K562 (cell line): ENCODE data around the gene LYST. TPM values are rescaled to one million over a fixed set of nuclear protein-coding genes. Genes with fewer than 3 reads are reported as not detected.

Experiments used
- ATAC-seq: fragments of 200-7000 bp; cut with Tn5 transposase; 3 replicates; pipeline ENCODE4 v1.9.1; 2020; ENCODE audit warnings: moderate library complexity
- BruUV-seq: library from RNA; stranded (reverse); fragments of 400-500 nt; replicated peaks from 2 replicates; lab custom pipeline; 2021; lab: Mats Ljungman, UMichigan
- CTCF ChIA-PET: fragments of 300-600 bp; formaldehyde crosslinking; extraction: SDS; loops from one replicate; lab custom pipeline; 2021; ENCODE audit warnings: low intra/inter-chr PET ratio; lab: Yijun Ruan, JAX
- POLR2A ChIA-PET: fragments of 300-600, 350-650 bp; sonication (Branson Sonifier 250); formaldehyde crosslinking; extraction: SDS; loops from one replicate; lab custom pipeline; 2021; ENCODE audit warnings: antibody characterized with exemption, inconsistent platforms; lab: Yijun Ruan, JAX
- DNase-seq, 4 experiments: peaks; one replicate each; pipeline versions ENCODE4 v3.0.0 to v3.0.0-alpha.2; 2011 to 2018; ENCODE audit warnings: low spot score in 3 of 4, mixed read lengths in 3 of 4; ENCODE audit errors: extremely low read depth in 1 of 4
- FAIRE-seq: peaks from 2 replicates; lab custom pipeline; 2011; peaks lifted over from hg19 to GRCh38; lab: Jason Lieb, UNC
- H2AFZ ChIP-seq: 2 replicates; pipeline ENCODE4 v1.6.0; 2011; ENCODE audit warnings: low read depth, low read length, control low read depth, inconsistent platforms
- H3K27ac ChIP-seq: fragments of 200-600 bp; 3 replicates; pipeline ENCODE4 v1.8.0; 2011; ENCODE audit warnings: low read depth, mild to moderate bottlenecking, control low read depth, inconsistent platforms, low read length, moderate library complexity, mixed read lengths; ENCODE audit errors: extremely low read depth
- H3K27me3 ChIP-seq, 2 experiments: fragments of 300-600 bp in 1 of 2; 2 replicates in 1 of 2; 3 replicates in 1 of 2; pipeline versions ENCODE4 v1.6.0 to v1.8.0; 2011; ENCODE audit warnings: inconsistent platforms in 2 of 2, low read length in 2 of 2, mild to moderate bottlenecking in 1 of 2, mixed read lengths in 1 of 2, moderate library complexity in 1 of 2; ENCODE audit not compliant: control insufficient read depth in 2 of 2, insufficient read depth in 2 of 2
- H3K36me3 ChIP-seq: fragments of 300-600 bp; 3 replicates; pipeline ENCODE4 v1.8.0; 2011; ENCODE audit warnings: mild to moderate bottlenecking, low read length, inconsistent platforms; ENCODE audit not compliant: control insufficient read depth, insufficient read depth
- H3K4me1 ChIP-seq, 2 experiments: fragments of 200-600 bp in 1 of 2; replicated peaks in 1 of 2; 2 replicates in 1 of 2; 3 replicates in 1 of 2; pipeline versions ENCODE4 v1.5.1 to v1.8.0; 2011; ENCODE audit warnings: inconsistent platforms in 2 of 2, low read length in 2 of 2, mild to moderate bottlenecking in 1 of 2, mixed read lengths in 1 of 2, moderate library complexity in 1 of 2; ENCODE audit not compliant: control insufficient read depth in 2 of 2, insufficient read depth in 2 of 2
- H3K4me2 ChIP-seq: 2 replicates; pipeline ENCODE4 v1.6.1; 2011; ENCODE audit warnings: low read length, control low read depth, inconsistent platforms, mixed read lengths; ENCODE audit not compliant: insufficient read depth
- H3K4me3 ChIP-seq: fragments of 200-600 bp; sonication (generic), shearing (Covaris generic); 2 replicates; pipeline ENCODE4 v1.5.1; 2016; ENCODE audit warnings: control low read depth, inconsistent platforms
- H3K79me2 ChIP-seq: fragments of 200-600 bp; 3 replicates; pipeline ENCODE4 v1.8.0; 2011; ENCODE audit warnings: low read length, inconsistent platforms; ENCODE audit not compliant: control insufficient read depth, insufficient read depth
- H3K9ac ChIP-seq, 2 experiments: 2 replicates each; pipeline versions ENCODE4 v1.6.0 to v1.6.1; 2011; ENCODE audit warnings: low read depth in 2 of 2, low read length in 2 of 2, control low read depth in 1 of 2, inconsistent platforms in 1 of 2, mild to moderate bottlenecking in 1 of 2, mixed read lengths in 1 of 2; ENCODE audit not compliant: insufficient read depth in 1 of 2
- H3K9me1 ChIP-seq: one replicate; pipeline ENCODE4 v1.6.0; 2011; ENCODE audit warnings: inconsistent platforms, mild to moderate bottlenecking, low read length, moderate library complexity; ENCODE audit not compliant: control insufficient read depth, insufficient read depth
- H3K9me3 ChIP-seq: replicated peaks from 2 replicates; pipeline ENCODE4 v1.5.1; 2011; ENCODE audit warnings: low read depth, low read length, inconsistent platforms; ENCODE audit not compliant: control insufficient read depth, insufficient read depth
- H4K20me1 ChIP-seq: replicated peaks from 2 replicates; pipeline ENCODE4 v1.6.1; 2011; ENCODE audit warnings: low read length, inconsistent platforms, mixed read lengths; ENCODE audit not compliant: control insufficient read depth, insufficient read depth
- ARHGAP35 ChIP-seq: fragments of 450-650 bp; IDR thresholded peaks from 2 replicates; pipeline ENCODE4 v1.6.1; 2018; ENCODE audit not compliant: partially characterized antibody
- DIDO1 ChIP-seq: fragments of 450-650 bp; IDR thresholded peaks from 2 replicates; pipeline ENCODE4 v1.6.1; 2016; ENCODE audit warnings: low read depth, missing biosample characterization, missing genetic modification characterization
- E2F3 ChIP-seq: fragments of 250-450 bp; sonication (Bioruptor Pico); IDR thresholded peaks from 2 replicates; pipeline ENCODE4 v1.4.0; 2020; ENCODE audit warnings: mild to moderate bottlenecking
- NFIC ChIP-seq: fragments of 450-650 bp; IDR thresholded peaks from 2 replicates; pipeline ENCODE4 v1.6.1; 2017; ENCODE audit warnings: mild to moderate bottlenecking, inconsistent platforms
- NFIX ChIP-seq: fragments of 250-450 bp; sonication (Bioruptor Pico); IDR thresholded peaks from 2 replicates; pipeline ENCODE4 v1.4.0; 2020; ENCODE audit warnings: low read depth, mild to moderate bottlenecking, moderate library complexity
- SP1 ChIP-seq: sonication (generic); formaldehyde crosslinking; IDR thresholded peaks from 2 replicates; pipeline ENCODE4 v1.8.1; 2022; ENCODE audit warnings: mild to moderate bottlenecking, missing genetic modification reagents
- TRIM28 ChIP-seq: fragments of 450-650 bp; IDR thresholded peaks from 2 replicates; pipeline ENCODE4 v1.6.1; 2017
- TSHZ1 ChIP-seq: fragments of 250-450 bp; sonication (Bioruptor Pico); IDR thresholded peaks from 2 replicates; pipeline ENCODE4 v1.4.0; 2020; ENCODE audit warnings: mild to moderate bottlenecking, moderate library complexity
- ZNF197 ChIP-seq: fragments of 200-800 bp; sonication (Bioruptor generic); IDR thresholded peaks from 2 replicates; pipeline ENCODE4 v1.6.1; 2016; ENCODE audit warnings: low read depth, missing genetic modification characterization, missing compliant biosample characterization
- ZNF24 ChIP-seq: fragments of 450-650 bp; IDR thresholded peaks from 2 replicates; pipeline ENCODE4 v1.6.1; 2016
- WGBS: fragments of 100-300 bp; shearing (Covaris generic); methylation state at CpG from one replicate; pipeline ENCODE4 v1.1.6; 2016; ENCODE audit warnings: low coverage, mixed read lengths; ENCODE audit not compliant: insufficient coverage; ENCODE audit errors: missing lambda C conversion rate; 5-methylcytosine and 5-hydroxymethylcytosine counted together
- in situ Hi-C: fragments of 300-500 bp; cut with MboI; formaldehyde crosslinking; loops from 4 replicates; pipeline ENCODE4 v1.15.0; 2018; ENCODE audit warnings: inconsistent platforms, mixed read lengths
- intact Hi-C: fragments of 100-400 bp; cut with micrococcal nuclease; formaldehyde crosslinking; loops from 2 replicates; pipeline ENCODE4 v1.14.2; 2022
- polyA plus RNA-seq, 8 experiments: library from polyadenylated mRNA; depleted of rRNA in 4 of 8; stranded (reverse) in 5 of 8; unstranded in 3 of 8; fragments of >200 nt; fragmentation: Nextera tagmentation in 2 of 8; fragmentation: Illumina TruSeq in 1 of 8; extraction: Ambion mirVana in 2 of 8; extraction: Trizol in 1 of 8; gene quantifications; 2 replicates each; pipeline versions ENCODE4 v1.2.1 to v1.2.3, GENCODE V29; 2011 to 2014; ENCODE audit warnings: inconsistent platforms in 1 of 8, missing spikeins in 1 of 8
- total RNA-seq, 7 experiments: library from RNA; depleted of rRNA in 6 of 7; stranded (reverse); fragments of >200 nt in 6 of 7; fragmentation: Illumina TruSeq in 2 of 7; extraction: Trizol in 2 of 7; gene quantifications; 2 replicates each; pipeline versions ENCODE4 v1.2.1 to v1.2.3, GENCODE V29; 2011 to 2021; ENCODE audit warnings: low replicate concordance in 1 of 7
- TF ChIP-seq, protein P1 (sequence below): fragments of 450-650 bp; formaldehyde crosslinking; IDR thresholded peaks from 2 replicates; pipeline ENCODE4 v1.4.0; 2020; ENCODE audit warnings: mild to moderate bottlenecking, moderate library complexity
- TF ChIP-seq, protein P2 (sequence below), 2 experiments: fragments of 200-800 bp in 1 of 2; sonication (Bioruptor generic) in 1 of 2; sonication (generic) in 1 of 2; formaldehyde crosslinking in 1 of 2; IDR thresholded peaks in 1 of 2; conservative IDR thresholded peaks in 1 of 2; 2 replicates each; pipeline versions ENCODE4 v1.5.0 to v1.6.1; 2016 to 2020; ENCODE audit warnings: missing compliant biosample characterization in 1 of 2, missing genetic modification characterization in 1 of 2, missing genetic modification reagents in 1 of 2

The LYST gene
- total and polyA plus RNA-seq, 9 of the 15 experiments (the other 6 are each of a cell fraction or from before 2014, with no cell fraction given), result 0.73 to 2.4 (median 1.4) TPM

DNA sequence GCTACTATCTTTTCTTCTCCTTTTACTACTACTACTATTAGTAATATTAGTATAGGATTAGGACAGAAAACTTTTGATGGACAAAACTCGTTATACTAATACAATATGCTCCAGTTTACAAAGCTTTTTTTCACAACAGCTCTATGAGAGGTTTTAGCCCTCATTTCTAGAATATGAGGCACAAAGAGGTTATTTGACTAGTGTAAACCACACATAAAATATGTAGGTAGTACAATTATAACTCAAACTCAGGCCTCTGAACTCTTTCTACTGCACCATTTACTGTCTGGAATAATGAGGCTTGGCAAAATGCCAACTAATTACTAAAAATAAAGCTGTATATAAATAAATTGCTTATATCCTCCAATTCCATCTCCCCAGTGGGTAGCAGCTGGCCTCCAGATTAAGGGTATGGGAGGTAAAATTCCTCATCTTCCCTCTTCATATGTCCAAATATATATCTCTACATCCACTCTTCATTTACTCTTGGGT lies 99.9 kb downstream of the LYST start:
- POLR2A ChIA-PET, result no interaction called here

DNA sequence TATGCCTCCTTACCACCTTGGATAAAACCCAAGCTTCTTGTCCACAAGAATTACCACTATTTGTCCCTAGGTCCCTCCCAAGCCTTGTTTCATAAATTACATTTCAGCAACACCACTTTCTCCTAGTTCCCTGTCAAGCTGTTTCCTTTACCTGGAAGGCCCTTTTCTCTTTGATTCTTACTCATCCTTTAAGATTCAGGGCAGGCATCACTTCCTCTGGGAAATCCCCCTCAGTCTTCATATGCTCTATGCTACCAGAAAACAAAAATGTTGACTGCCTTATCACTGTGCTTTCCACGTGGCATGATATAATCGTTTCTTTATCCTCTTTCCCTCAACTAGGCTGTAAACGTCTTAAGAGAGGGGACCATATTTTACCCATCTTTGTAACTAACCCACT lies 102.7 kb downstream of the LYST start:
- H3K79me2 ChIP-seq, result no peaks in the 10 kb centered on the region
- peaks cover 0 to 3% of the 10 kb centered on the region in 2 experiments; a peak in 3 of 5 replicates for H3K27me3 ChIP-seq
- no peak overlapping the region for H2AFZ ChIP-seq
- ATAC-seq (no peak), FAIRE-seq (no peak), DNase-seq (no peak)
- no TSS peak for BruUV-seq
- H3K9me3 ChIP-seq, result no peaks in the 10 kb centered on the region
- H3K4me3 ChIP-seq, result no peak overlapping the region
- 0% methylated on average over 3 of the region's 3 CpGs for WGBS
- ChIA-PET CTCF (no interaction called here), POLR2A (no interaction called here)
- no peaks in the 10 kb centered on the region for H3K9me1 ChIP-seq
- H3K36me3 ChIP-seq, result no peaks in the 10 kb centered on the region
- H4K20me1 ChIP-seq, result no peaks in the 10 kb centered on the region
- H3K9ac ChIP-seq, result no peak overlapping the region
- intact Hi-C loops, result no loop called here
- H3K27ac ChIP-seq, result no peak overlapping the region
- H3K4me2 ChIP-seq, result no peak overlapping the region
- H3K4me1 ChIP-seq, result no peaks in the 10 kb centered on the region
- in situ Hi-C loops, result no loop called here
- TF ChIP-seq, protein P1, sequence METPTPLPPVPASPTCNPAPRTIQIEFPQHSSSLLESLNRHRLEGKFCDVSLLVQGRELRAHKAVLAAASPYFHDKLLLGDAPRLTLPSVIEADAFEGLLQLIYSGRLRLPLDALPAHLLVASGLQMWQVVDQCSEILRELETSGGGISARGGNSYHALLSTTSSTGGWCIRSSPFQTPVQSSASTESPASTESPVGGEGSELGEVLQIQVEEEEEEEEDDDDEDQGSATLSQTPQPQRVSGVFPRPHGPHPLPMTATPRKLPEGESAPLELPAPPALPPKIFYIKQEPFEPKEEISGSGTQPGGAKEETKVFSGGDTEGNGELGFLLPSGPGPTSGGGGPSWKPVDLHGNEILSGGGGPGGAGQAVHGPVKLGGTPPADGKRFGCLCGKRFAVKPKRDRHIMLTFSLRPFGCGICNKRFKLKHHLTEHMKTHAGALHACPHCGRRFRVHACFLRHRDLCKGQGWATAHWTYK (CRISPR knock-in tag), result no peak
- no peak for TF ChIP-seq DIDO1 (tag)
- no peak for TF ChIP-seq E2F3 (CRISPR knock-in tag)
- TF ChIP-seq ZNF197, result no peak
- TF ChIP-seq TSHZ1 (CRISPR knock-in tag), result no peak
- TF ChIP-seq, protein P2, sequence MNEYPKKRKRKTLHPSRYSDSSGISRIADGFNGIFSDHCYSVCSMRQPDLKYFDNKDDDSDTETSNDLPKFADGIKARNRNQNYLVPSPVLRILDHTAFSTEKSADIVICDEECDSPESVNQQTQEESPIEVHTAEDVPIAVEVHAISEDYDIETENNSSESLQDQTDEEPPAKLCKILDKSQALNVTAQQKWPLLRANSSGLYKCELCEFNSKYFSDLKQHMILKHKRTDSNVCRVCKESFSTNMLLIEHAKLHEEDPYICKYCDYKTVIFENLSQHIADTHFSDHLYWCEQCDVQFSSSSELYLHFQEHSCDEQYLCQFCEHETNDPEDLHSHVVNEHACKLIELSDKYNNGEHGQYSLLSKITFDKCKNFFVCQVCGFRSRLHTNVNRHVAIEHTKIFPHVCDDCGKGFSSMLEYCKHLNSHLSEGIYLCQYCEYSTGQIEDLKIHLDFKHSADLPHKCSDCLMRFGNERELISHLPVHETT (CRISPR knock-in tag; conservative IDR thresholded peaks at IDR 0.05 in 1 of 2, IDR thresholded peaks at IDR 0.05 in 1 of 2), result no peak
- TF ChIP-seq ZNF24, result no peak
- TF ChIP-seq TRIM28, result no peak
- TF ChIP-seq SP1 (CRISPR knock-in tag), result no peak

More for the DNA sequence above, 99.9 kb downstream of the LYST start:
- Histone ChIP-seq H3K4me3 (no peak overlapping the region), H3K9me3 (no peaks in the 10 kb centered on the region), H2AFZ (no peak overlapping the region), H3K9me1 (no peaks in the 10 kb centered on the region), H4K20me1 (no peaks in the 10 kb centered on the region), H3K79me2 (no peaks in the 10 kb centered on the region), H3K4me1 (no peaks in the 10 kb centered on the region), H3K36me3 (no peaks in the 10 kb centered on the region), H3K27ac (no peak overlapping the region), H3K27me3 (peaks cover 0 to 3% of the 10 kb centered on the region in 2 experiments; a peak in 1 of 5 replicates), H3K9ac (no peak overlapping the region), H3K4me2 (no peak overlapping the region)
- no peak for DNase-seq
- FAIRE-seq, result no peak
- no peak for ATAC-seq
- WGBS, result 0% methylated on average over 1 of the region's 1 CpG
- in situ Hi-C loops, result no loop called here
- TF ChIP-seq NFIC (peak; percentile 94), ARHGAP35 (no peak), NFIX (CRISPR knock-in tag) (peak; percentile 96)
- BruUV-seq, result no TSS peak
- CTCF ChIA-PET, result no interaction called here
- intact Hi-C loops, result no loop called here
